HepG2 (cell line): ENCODE measurements around the gene CD151. TPM values are rescaled to one million over a fixed set of nuclear protein-coding genes. Genes with fewer than 3 reads are reported as not detected.

ENCODE experiments used
- ARID5B ChIP-seq: IDR thresholded peaks from 2 replicates; pipeline ENCODE4 v1.4.0; 2020; ENCODE audit warnings: mild to moderate bottlenecking, missing genetic modification reagents
- ATF3 ChIP-seq: sonication (generic); formaldehyde crosslinking; IDR thresholded peaks from 2 replicates; pipeline ENCODE4 v1.4.0; 2020; ENCODE audit warnings: missing genetic modification reagents
- HOMEZ ChIP-seq: IDR thresholded peaks from 2 replicates; pipeline ENCODE4 v1.6.1; 2016; ENCODE audit warnings: low read depth
- MEF2D ChIP-seq: sonication (generic); formaldehyde crosslinking; IDR thresholded peaks from 2 replicates; pipeline ENCODE4 v1.5.1; 2020; ENCODE audit warnings: mild to moderate bottlenecking, missing genetic modification reagents
- MXD3 ChIP-seq: IDR thresholded peaks from 2 replicates; pipeline ENCODE4 v1.6.1; 2016; ENCODE audit warnings: mild to moderate bottlenecking, missing biosample characterization, missing genetic modification reagents
- NR2C2 ChIP-seq: sonication (generic); formaldehyde crosslinking; IDR thresholded peaks from 2 replicates; pipeline ENCODE4 v1.4.0; 2020; ENCODE audit warnings: missing genetic modification reagents, mild to moderate bottlenecking, moderate library complexity, borderline replicate concordance
- PAXIP1 ChIP-seq: sonication (generic); formaldehyde crosslinking; conservative IDR thresholded peaks from 2 replicates; pipeline ENCODE4 v1.4.0; 2020; ENCODE audit warnings: mild to moderate bottlenecking, missing genetic modification reagents, moderate library complexity
- RBAK ChIP-seq: sonication (generic); formaldehyde crosslinking; IDR thresholded peaks from 2 replicates; pipeline ENCODE4 v1.5.1; 2020; ENCODE audit warnings: mild to moderate bottlenecking, missing genetic modification reagents
- REL ChIP-seq: sonication (generic); formaldehyde crosslinking; conservative IDR thresholded peaks from 2 replicates; pipeline ENCODE4 v1.8.0; 2022; ENCODE audit warnings: mild to moderate bottlenecking, missing genetic modification reagents, moderate library complexity
- SUZ12 ChIP-seq: fragments of 150-350 bp; IDR thresholded peaks from 2 replicates; pipeline ENCODE4 v1.6.1; 2014; ENCODE audit warnings: low read depth, low read length
- ZBTB38 ChIP-seq: sonication (generic); formaldehyde crosslinking; IDR thresholded peaks from 2 replicates; pipeline ENCODE4 v1.5.1; 2020; ENCODE audit warnings: mild to moderate bottlenecking, missing genetic modification reagents
- ZMYM2 ChIP-seq: sonication (generic); formaldehyde crosslinking; IDR thresholded peaks from 2 replicates; pipeline ENCODE4 v1.8.0; 2022; ENCODE audit warnings: mild to moderate bottlenecking, missing genetic modification reagents
- ZNF253 ChIP-seq: sonication (generic); formaldehyde crosslinking; IDR thresholded peaks from 2 replicates; pipeline ENCODE4 v1.8.0; 2022; ENCODE audit warnings: mild to moderate bottlenecking, missing genetic modification reagents, borderline replicate concordance
- ZNF350 ChIP-seq: sonication (generic); formaldehyde crosslinking; IDR thresholded peaks from 2 replicates; pipeline ENCODE4 v1.4.0; 2020; ENCODE audit warnings: mild to moderate bottlenecking, low read depth, missing genetic modification reagents, borderline replicate concordance
- ZNF510 ChIP-seq: sonication (generic); formaldehyde crosslinking; IDR thresholded peaks from 2 replicates; pipeline ENCODE4 v1.4.0; 2020; ENCODE audit warnings: low read depth, mild to moderate bottlenecking, missing genetic modification reagents
- ZNF567 ChIP-seq: sonication (generic); formaldehyde crosslinking; IDR thresholded peaks from 2 replicates; pipeline ENCODE4 v1.8.1; 2023; ENCODE audit warnings: mild to moderate bottlenecking, missing genetic modification reagents, borderline replicate concordance
- ZNF605 ChIP-seq: sonication (generic); formaldehyde crosslinking; IDR thresholded peaks from 2 replicates; pipeline ENCODE4 v1.8.0; 2022; ENCODE audit warnings: mild to moderate bottlenecking, missing genetic modification reagents
- ZNF720 ChIP-seq: sonication (generic); formaldehyde crosslinking; IDR thresholded peaks from 2 replicates; pipeline ENCODE4 v1.4.0; 2020; ENCODE audit warnings: missing genetic modification reagents
- ZNF879 ChIP-seq: sonication (generic); formaldehyde crosslinking; IDR thresholded peaks from 2 replicates; pipeline ENCODE4 v1.8.1; 2023; ENCODE audit warnings: missing genetic modification reagents
- polyA plus RNA-seq, 8 experiments: library from polyadenylated mRNA; depleted of rRNA in 3 of 8; stranded (reverse) in 7 of 8; unstranded in 1 of 8; fragments of >200 nt; fragmentation: Illumina TruSeq in 4 of 8; extraction: Trizol in 4 of 8; gene quantifications; 2 replicates each; pipeline versions ENCODE4 v1.2.1 to v1.2.3, GENCODE V29; 2011 to 2016; ENCODE audit warnings: low read depth in 4 of 8, missing spikeins in 1 of 8, mixed read lengths in 1 of 8; ENCODE audit not compliant: insufficient read depth in 1 of 8
- total RNA-seq, 5 experiments: library from RNA; depleted of rRNA; stranded (reverse); fragments of >200 nt; fragmentation: Illumina TruSeq; extraction: Trizol; gene quantifications; 2 replicates each; pipeline ENCODE4 v1.2.3, GENCODE V29; 2016; ENCODE audit warnings: low read depth in 1 of 5

The CD151 gene
- total and polyA plus RNA-seq, 2 of the 13 experiments (the other 11 are each of a cell fraction or from before 2014, with no cell fraction given), result 125 to 197 TPM

- TF ChIP-seq HOMEZ (0 out of 2 replicates have a peak, but pooled peaks have one; percentile 15), MXD3 (CRISPR knock-in tag) (no peak), ZNF253 (CRISPR knock-in tag) (0 out of 2 replicates have a peak, but pooled peaks have one; percentile 23), PAXIP1 (CRISPR knock-in tag) (peak; percentile 88), ZNF605 (CRISPR knock-in tag) (peak; percentile 56), ZBTB38 (CRISPR knock-in tag) (peak; percentile 82), ZNF567 (CRISPR knock-in tag) (no peak), REL (CRISPR knock-in tag) (0 out of 2 replicates have a peak, but pooled peaks have one; percentile 24), ZMYM2 (CRISPR knock-in tag) (peak; percentile 79; the same call in 1 of the 2 replicates), RBAK (CRISPR knock-in tag) (peak; percentile 35; the same call in 1 of the 2 replicates), NR2C2 (CRISPR knock-in tag) (0 out of 2 replicates have a peak, but pooled peaks have one; percentile 58), MEF2D (CRISPR knock-in tag) (peak; percentile 49; the same call in 1 of the 2 replicates), ARID5B (CRISPR knock-in tag) (peak; percentile 35), ZNF510 (CRISPR knock-in tag) (no peak), ZNF720 (CRISPR knock-in tag) (no peak), ZNF350 (CRISPR knock-in tag) (no peak), SUZ12 (no peak), ZNF879 (CRISPR knock-in tag) (no peak), ATF3 (no peak)
Observed at GRCh38 chr11:843818-844692, 11.3 kb downstream of the CD151 start (continued).
